ENCODE results near the gene MACROD2. TPM values are rescaled to one million over a fixed set of nuclear protein-coding genes. Genes with fewer than 3 reads are reported as not detected.
"Not testable (repeated sequence)": the region's sequence is repeated elsewhere in the genome, so short reads cannot be mapped to it uniquely, and the experiment has no call there.

The MACROD2 gene
- total RNA-seq, 4 donors from 2014 or later: 2.1 to 28.1 (median 12.6) TPM

DNA sequence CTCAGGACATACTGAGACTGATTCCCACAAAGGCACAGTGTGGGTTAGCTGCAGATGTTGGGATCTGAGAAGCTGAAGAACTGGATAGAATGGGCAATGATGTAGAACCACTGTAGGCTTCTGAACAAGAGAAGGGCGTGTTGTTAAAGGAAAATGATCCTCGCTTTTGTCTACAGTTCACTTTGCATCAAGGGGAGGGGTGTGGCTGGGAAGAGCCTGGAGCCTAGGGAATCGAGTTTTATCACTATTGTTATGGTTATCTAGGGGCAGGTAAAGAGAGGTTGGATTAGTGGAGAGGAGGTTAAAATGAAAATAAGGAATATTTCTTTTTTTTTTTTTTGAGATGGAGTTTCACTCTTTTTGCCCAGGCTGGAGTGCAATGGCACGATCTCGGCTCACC lies 1809.8 kb downstream of the MACROD2 start:
- H3K9me3 ChIP-seq: peaks cover 0 to 4% of the 10 kb centered on the region in 2 donors
- intact Hi-C loops (cut with DNase I; ENCODE audit: low total_unique reads): no loop called here
- TF ChIP-seq CTCF (IDR thresholded peaks at IDR 0.05) (no peak), POLR2A (IDR thresholded peaks at IDR 0.05) (no peak)
- no peaks in the 10 kb centered on the region for H3K36me3 ChIP-seq
- H3K27me3 ChIP-seq: no peaks in the 10 kb centered on the region
- no peaks in the 10 kb centered on the region for H3K4me1 ChIP-seq
- H3K27ac ChIP-seq: no peak overlapping the region
- DNase-seq: no peak
- no peak overlapping the region for H3K4me3 ChIP-seq

GRCh38 chr20:15806105-15806504 lies 1810.8 kb downstream of the MACROD2 start:
- Histone ChIP-seq H3K27ac (no peak overlapping the region), H3K4me1 (no peaks in the 10 kb centered on the region), H3K4me3 (no peak overlapping the region), H3K27me3 (no peaks in the 10 kb centered on the region), H3K36me3 (no peaks in the 10 kb centered on the region), H3K9me3 (peaks cover 0 to 4% of the 10 kb centered on the region in 2 donors)
- DNase-seq: no peak
- intact Hi-C loops (cut with DNase I; ENCODE audit: low total_unique reads): no loop called here
- TF ChIP-seq CTCF (IDR thresholded peaks at IDR 0.05) (no peak), POLR2A (IDR thresholded peaks at IDR 0.05) (no peak)

DNA sequence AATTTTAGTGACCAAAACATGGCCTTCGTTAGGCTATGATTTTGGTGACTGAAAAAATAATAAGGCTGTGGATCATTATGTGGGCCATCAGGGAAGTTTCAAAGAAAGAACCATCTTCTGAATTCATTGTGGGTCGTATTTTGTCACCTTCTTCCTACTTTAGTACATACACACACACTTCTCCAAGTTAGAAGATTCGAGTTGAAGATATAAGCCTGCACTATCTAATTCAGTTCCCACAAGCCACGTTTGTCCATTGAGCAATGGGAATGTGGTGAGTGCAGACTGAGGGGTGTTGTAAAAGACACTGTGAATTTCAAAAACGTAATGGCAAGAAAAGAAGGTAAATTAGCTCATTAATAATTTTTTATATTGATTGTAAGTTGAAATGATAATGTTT lies 1812.0 kb downstream of the MACROD2 start:
- intact Hi-C loops (cut with DNase I; ENCODE audit: low total_unique reads): no loop called here

DNA sequence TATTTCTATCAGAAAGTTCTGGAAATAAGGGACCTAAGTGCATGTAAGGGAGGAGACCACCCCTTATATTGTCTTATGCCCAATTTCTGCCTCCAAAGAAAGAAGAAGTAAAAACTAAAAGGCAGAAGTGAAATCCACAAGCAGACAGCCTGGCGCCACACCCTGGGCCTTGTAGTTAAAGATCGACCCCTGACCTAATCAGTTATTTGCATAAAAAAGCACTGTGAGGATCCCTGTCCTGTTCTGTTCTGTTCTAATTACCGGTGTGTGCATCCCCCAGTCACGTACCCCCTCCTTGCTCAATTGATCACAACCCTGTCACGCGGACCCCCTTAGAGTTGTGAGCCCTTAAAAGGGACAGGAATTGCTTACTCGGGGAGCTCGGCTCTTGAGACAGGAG lies 1812.5 kb downstream of the MACROD2 start:
- DNase-seq; H3K4me1 ChIP-seq; H3K27me3 ChIP-seq; H3K36me3 ChIP-seq; H3K9me3 ChIP-seq; H3K4me3 ChIP-seq; intact Hi-C loops (cut with DNase I; ENCODE audit: low total_unique reads); H3K27ac ChIP-seq: not testable (repeated sequence)

More for the DNA sequence above, 1812.0 kb downstream of the MACROD2 start:
- TF ChIP-seq POLR2A (IDR thresholded peaks at IDR 0.05) (no peak), CTCF (IDR thresholded peaks at IDR 0.05) (no peak)
- no peak for DNase-seq
- Histone ChIP-seq H3K4me1 (no peaks in the 10 kb centered on the region), H3K36me3 (no peaks in the 10 kb centered on the region), H3K4me3 (no peak overlapping the region), H3K9me3 (peaks cover 0 to 4% of the 10 kb centered on the region in 2 donors), H3K27me3 (no peaks in the 10 kb centered on the region), H3K27ac (no peak overlapping the region)

- Histone ChIP-seq H3K4me3 (no peak overlapping the region), H3K36me3 (no peaks in the 10 kb centered on the region), H3K9me3 (no peaks in the 10 kb centered on the region), H3K27me3 (no peaks in the 10 kb centered on the region), H3K27ac (no peak overlapping the region), H3K4me1 (no peaks in the 10 kb centered on the region)
- intact Hi-C loops (cut with DNase I; ENCODE audit: low total_unique reads): no loop called here
- TF ChIP-seq CTCF (IDR thresholded peaks at IDR 0.05): no peak
- no peak for TF ChIP-seq POLR2A (IDR thresholded peaks at IDR 0.05)
- DNase-seq: no peak
These were observed 1816.6 kb downstream of the MACROD2 start for GRCh38 chr20:15811951-15812350.

GRCh38 chr20:15812696-15813095 lies 1817.4 kb downstream of the MACROD2 start:
- no peaks in the 10 kb centered on the region for H3K27me3 ChIP-seq
- H3K4me3 ChIP-seq: no peak overlapping the region
- H3K9me3 ChIP-seq: no peaks in the 10 kb centered on the region
- no peaks in the 10 kb centered on the region for H3K36me3 ChIP-seq
- TF ChIP-seq POLR2A (IDR thresholded peaks at IDR 0.05) (no peak), CTCF (IDR thresholded peaks at IDR 0.05) (no peak)
- H3K4me1 ChIP-seq: no peaks in the 10 kb centered on the region
- intact Hi-C loops (cut with DNase I; ENCODE audit: low total_unique reads): no loop called here
- DNase-seq: no peak
- no peak overlapping the region for H3K27ac ChIP-seq

All from uterus (tissue), 4 donors.